NCI-H1930 (cell line): ENCODE data around the gene CLASP1.
"Not testable (repeated sequence)": the region's sequence is repeated elsewhere in the genome, so short reads cannot be mapped to it uniquely, and the experiment has no call there.

Experiments used
- DNase-seq, 2 experiments: peaks; one replicate each; lab custom pipeline; 2025; lab: John Stamatoyannopoulos, UW

CLASP1 gene

DNA sequence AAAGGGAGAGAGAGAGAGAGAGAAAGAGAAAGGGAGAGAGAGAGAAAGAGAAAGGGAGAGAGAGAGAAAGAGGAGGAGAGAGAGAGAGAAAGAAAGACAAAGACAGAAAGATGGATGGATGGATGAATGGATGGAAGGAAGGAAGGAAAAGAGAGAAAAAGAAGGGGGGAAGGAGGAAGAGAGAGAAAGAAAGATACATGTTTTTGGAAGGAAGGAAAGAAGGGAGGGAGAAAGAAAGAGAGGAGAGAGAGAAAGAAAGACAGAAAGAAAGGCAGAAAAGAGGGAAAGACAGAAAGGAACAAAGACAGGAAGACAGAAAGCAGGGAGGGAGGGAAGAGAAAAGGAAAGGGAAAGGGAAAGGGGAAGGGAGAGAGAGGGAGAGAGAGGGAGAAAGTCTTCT lies 67.0 kb downstream of the CLASP1 start:
- no peak for DNase-seq

DNA sequence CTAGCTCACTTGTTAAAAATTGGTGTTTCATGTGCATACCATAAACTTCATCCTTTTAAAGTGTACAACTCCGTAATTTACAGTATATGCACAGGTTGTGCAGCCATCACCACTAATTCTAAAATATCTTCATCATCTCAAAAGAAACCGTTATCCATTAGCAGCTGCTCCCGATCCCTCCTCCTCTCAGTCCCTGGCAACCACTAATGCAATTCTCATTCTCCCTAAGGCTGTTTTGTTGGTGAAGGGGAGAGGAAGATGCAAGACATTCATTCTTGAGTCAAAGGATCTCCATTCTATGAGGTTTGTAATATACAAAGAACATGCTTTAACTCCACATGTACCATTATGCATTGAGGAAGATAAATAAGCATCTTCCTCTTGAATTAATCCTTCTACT lies 70.0 kb downstream of the CLASP1 start:
- DNase-seq, result no peak

DNA sequence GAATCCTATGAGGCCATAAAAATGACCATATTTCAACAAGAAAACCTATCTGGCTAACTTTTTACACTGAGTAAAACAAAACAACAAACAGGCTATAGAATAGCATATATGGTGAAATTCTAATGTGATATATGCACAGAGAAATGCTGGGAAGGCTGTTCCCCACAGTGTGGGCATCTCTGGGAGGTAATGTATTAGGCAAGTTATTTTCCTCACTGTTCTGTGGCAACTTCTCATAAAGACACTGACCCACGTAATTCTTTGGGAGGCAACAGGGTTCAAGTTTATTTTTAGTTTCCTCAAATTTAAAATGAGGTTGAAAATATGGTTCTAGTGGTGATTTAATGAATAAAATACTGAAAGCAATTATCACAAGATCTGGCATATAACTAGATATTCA lies 71.9 kb downstream of the CLASP1 start:
- DNase-seq, result no peak

DNA sequence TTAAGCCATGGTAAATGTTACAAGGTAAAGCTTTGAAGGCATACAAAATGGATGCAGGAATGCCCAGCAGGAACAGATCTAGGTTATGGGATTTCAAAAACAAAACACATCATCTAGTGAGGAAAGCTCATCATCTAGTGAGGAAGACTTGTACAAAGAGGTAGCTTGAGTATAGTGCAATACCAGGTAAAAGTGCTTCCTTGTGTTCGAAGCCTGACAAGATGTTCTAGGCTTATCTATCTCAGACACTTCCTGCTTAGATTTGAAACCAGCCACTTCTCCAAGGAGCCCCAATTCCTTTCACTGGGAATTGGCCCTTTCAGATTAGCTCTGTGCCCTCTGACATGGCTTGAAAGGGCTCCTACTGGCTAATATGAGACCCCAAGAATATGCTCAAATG lies 73.0 kb downstream of the CLASP1 start:
- DNase-seq, result no peak

DNA sequence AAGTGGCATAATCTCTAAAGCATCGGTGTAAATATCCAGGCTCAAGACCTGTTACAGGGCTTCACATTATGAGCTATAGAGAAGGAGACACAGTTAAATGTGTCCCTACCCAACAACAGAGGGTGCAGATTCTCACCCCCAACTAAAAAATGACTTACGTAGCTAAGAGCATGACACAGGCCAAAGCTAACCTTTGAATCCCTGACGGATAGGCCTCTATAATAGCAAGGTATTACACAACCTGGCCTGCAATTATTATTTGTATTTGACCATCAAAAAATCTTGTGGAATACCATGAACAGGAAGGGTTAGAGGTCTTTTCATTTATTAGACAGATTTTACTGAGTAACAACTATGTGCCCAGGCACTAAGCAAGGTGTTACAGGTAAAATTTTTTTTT lies 73.5 kb downstream of the CLASP1 start:
- DNase-seq, result no peak

DNA sequence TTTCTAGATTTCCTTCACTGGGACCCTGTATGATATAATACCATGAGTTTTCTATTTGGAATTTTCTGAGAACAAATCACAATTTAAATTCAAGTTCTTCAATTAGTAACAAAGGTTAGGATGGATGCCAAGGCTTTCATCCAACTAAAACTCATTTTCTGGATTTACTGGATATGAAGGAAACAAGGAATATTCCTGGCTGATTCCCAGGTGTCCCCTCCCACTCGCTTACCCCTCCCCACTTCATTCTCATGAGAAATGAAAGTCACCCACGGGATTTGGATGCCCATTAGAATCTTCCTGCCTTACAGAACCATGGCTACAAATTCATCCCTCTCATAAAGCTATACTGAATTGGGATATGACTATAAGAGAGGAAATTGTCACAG lies 78.6 kb downstream of the CLASP1 start:
- DNase-seq, result no peak

DNA sequence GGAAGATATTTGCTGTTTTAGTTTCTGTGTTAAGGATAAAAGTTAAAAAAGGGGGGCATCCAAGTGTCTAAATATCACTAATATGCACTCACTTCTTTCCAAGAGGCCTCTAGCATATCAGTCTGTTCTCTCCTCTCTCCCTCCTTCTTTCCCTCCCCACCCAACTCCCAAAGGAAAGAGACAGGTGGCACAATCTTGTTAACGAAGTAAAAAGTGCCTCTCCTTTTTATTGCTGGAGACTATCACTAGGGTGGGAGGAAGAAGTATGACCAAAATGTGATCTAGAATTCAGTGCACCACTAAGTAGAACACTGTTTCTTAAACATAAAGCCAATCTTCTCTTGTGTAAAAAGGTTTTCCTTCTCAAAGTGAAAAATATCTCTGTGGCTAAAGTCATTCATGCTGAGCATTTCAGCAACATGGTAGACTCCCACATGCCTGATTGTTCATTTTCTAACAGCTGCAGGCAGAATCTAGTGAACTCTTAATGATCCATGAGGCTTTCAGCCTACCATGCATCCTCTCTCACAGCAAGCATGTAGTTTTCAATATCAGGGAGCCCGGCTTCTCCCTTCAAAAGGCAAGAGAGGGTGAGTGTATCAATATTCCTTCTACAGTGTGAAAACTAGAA lies 79.1 kb downstream of the CLASP1 start:
- no peak for DNase-seq

DNA sequence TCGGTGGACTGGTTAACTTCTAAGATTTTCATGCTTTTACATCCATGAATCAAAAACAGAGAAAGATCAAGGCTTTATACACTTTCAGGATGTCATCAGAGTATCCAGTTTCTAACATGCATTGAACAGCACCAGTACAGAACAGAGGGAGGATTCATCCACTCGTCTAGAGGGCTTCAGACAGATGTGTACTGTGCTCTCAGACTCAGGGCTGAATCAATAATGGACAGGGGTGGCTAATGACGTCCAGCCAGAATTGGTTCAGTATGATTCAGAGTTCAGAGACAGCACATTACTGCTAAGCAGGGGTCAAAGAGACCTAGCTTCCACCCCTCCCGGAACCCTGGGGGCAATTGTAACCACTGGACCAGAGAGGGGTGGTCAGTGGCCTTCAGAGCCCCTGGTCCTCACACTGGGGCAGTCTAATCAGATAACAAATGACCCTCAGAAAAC lies 81.3 kb downstream of the CLASP1 start:
- DNase-seq, result no peak

DNA sequence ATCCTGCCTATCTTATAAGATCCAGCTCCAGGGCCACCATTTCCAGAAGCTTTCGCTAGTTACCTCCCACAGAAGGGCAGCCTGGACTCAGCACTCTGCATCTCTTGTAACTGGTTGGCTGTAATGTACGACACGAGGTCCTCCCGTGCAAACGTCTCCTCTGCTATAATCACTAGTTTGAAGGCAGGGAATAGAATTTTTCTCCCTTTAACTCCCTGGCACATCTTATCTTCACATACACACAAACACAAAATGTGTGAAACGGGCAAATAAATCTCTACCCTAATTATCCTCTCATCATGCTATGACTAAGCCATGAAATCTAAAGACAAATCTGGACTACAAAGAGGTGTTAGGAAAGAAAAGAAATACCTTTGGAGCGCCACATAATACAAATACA lies 81.8 kb downstream of the CLASP1 start:
- no peak for DNase-seq

DNA sequence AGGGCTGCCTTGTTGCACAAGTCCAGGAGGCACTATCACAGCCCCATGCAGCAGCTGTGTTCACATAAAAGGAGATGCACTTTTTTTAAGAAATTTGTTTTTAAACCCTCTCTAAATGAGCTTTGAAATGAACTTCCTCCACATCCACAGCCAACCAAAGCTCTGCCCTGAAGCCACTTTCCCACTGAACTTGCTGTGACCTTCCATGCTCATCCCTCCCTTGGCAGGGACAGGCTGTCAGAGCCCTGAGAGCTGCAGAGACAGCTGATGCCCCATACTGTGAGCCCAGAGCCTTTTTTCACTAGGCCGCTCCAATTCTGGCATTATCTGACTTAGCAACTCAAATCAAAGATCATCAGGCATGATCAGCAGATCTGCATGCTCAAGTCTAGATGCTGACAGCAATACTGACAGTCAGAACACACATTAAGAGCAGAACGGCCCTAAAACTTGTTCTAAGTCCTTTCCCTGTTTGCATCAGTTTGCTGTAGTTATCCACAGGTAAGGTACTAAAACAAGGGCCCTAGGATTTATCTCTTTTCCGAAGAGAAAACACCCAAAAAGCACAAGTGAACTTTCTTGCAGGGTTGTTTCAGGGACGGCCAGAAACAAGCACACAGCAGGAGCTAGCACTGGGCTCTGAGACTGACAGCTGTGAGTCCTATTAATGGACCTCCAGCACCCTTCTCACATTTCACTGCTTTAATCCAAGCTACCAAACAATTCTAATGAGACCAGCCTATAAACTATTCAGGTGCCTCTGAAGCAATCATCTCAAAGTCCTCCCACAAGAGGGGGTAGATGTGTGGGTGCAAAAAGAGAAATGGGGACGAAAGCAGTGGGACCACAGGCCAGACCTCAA lies 83.6 kb downstream of the CLASP1 start:
- DNase-seq, result no peak

DNA sequence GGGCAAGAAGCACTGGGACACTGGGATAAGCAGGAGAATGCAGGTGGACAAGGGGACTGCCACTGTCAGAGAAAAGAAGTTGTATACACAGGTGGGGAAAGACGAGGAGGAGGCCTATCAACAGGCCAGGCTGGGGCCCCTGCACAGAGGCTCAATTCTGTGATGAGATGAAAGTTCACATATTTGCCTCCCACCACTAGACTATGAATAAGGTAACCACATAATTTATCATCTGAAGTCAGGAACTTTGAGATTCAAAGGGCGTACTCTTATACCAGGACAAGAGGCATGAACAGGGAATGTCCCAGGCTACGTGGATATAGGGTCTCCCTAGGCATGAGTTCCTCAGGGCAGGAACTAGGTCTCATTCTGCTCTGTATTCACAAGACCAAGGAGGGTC lies 84.4 kb downstream of the CLASP1 start:
- no peak for DNase-seq

DNA sequence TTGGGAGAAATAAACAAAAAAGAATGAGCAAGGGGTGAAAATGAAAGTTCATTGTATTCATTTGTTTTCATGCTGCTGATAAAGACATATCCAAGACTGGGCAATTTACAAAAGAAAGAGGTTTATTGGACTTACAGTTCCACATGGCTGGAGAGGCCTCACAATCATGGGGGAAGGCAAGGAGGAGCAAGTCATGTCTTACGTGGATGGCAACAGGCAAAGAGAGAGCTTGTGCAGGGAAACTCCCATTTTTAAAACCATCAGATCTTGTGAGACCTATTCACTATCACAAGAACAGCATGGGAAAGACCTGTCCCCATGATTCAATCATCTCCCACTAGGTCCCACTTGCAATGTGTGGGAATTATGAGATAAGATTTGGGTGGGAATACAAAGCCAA lies 85.5 kb downstream of the CLASP1 start:
- DNase-seq, result not testable (repeated sequence)

DNA sequence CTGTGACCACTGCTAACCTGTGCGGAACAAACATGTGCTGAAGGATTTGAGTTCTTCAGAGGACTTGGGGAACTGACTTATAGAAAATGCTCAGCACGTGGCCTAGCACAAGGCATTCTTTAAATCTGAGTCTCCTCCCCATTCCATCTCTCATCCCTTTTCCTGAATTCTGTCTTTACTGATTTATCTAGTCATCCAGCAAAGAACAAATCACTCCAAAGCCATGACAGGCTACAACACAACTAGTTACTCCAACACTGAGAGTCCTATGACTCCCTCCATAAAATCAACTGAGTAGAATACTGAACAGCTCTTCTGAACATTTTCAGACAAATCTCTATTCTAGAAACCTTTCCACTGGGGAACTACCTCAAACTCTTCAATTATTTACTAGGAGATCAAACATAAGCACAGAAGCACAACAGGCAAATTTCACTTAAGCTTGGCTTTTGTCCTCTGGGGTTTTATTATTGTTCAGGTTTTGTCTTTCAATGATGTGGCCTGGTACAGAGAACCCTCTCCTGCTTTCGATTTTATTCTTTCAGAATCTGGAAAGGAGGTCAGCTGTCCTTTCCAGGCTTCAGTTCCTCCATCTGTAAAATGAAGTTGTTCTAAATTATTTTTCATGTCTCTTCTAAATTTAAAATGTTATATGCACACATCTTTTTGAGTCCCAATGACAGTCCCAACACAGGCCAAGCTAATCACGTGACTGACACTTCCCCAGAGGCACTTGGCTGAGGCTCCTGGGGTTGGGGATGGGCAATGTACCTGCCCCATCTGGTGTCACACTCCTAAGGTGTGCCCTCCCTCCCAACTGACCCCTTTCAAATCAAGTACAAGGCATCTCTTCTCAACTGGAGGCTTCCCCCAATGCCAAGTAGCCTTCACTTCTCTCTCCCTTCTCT lies 86.7 kb downstream of the CLASP1 start:
- no peak for DNase-seq

DNA sequence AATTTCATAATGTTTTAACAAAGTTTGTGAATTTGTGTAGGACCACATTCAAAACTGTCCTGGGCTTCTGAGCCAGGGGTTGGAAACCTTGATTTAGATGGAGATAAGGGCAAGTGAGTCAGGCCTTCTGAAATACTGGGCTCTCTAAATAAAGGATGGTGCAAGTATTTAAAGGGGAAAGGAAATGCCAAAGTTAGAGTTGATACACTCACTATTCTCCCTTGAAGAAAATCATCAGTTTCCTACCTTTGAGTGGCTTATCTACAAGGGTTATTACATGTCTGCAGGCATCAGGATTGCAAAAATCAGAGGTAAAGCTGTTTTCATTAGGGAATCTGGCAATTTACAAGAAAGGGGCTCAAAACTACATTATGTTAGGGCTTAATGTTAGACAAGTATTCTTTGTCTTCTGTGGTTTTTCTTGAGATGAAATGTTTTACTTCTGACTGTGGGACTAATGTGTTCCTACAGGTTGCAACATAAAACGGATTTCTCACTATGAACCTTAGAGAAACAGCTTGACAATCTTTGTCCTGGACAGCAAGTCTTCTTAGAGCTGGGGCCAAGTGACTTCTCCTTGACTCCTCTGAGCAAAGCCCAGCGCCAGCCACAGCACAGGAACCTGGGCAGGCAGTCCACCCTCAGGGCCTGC lies 87.5 kb downstream of the CLASP1 start:
- no peak for DNase-seq

DNA sequence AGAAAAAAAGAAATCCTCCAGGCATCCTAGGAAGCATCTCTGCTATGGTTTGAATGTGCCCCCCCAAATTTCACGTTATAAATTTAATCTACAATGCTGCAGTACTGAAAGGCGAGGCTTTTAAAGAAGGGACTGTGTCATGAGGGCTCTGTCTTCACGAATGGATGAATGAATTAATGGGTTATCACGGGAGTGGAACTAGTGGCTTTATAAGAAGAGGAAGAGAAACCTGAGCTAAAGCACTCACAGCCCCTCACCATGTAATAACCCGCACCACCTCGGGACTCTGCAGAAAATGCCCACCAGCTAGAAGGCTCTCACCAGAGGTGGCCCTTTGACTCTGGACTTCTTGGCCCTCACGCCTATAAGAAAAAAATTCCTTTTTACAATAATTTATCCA lies 90.9 kb downstream of the CLASP1 start:
- no peak for DNase-seq

DNA sequence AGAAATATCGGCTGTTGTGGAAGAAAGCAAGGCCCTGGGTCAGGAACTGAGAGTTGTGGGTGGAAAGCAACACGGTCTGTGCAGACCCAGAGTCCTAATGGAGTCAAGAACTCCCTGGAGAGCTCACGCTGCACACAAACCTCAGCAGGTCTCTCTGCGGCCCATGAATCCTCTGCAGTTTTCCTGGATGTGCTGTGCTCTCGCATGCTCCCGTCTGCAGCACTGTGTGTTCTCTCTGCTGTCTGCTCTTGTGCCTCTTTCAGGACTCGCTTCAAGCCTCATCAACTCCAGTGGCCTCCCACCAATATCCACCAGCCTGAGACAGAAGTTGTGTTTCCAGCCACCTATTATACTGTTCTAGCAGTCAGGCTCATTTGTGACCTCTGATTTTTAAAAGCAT lies 94.3 kb downstream of the CLASP1 start:
- DNase-seq, result no peak

DNA sequence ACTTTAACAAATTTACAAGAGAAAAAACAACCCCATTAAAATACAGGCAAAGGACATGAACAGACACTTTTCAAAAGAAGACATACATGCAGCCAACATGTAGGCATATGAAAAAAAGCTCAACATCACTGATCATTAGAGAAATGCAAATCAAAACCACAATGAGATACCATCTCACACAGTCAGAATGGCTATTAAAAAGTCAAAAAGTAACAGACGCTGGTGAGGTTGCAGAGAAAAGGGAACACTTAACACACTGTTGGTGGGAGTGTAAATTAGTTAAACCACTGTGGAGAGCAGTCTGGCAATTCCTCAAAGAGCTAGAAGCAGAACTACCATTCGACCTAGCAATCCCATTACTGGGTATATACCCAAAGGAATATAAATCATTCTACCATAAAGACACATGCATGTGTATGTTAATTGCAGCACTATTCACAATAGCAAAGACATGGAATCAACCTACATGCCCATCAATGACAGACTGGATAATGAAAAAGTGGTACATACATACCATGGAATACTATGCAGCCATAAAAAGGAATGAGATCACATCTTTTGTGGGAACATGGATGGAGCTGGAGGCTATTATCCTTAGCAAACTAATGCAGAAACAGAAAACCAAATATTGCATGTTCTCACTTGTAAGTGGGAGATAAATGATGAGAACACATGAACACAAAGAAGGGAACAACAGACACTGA lies 96.6 kb downstream of the CLASP1 start:
- DNase-seq, result not testable (repeated sequence)

DNA sequence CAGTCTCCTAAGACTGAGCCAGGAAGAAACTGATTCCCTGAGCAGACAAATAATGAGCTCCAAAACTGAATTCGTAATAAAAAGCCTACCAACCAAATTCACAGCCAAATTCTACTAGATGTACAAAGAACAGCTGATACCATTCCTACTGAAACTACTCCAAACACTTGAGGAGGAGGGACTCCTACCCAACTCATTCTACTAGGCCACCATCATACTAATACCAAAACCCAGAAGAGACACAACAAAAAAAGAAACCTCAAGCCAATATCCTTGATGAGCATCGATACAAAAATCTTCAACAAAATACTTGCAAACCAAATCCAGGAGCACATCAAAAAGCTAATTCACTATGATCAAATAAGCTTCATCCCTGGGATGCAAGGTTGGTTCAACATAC lies 98.6 kb downstream of the CLASP1 start:
- no peak for DNase-seq

DNA sequence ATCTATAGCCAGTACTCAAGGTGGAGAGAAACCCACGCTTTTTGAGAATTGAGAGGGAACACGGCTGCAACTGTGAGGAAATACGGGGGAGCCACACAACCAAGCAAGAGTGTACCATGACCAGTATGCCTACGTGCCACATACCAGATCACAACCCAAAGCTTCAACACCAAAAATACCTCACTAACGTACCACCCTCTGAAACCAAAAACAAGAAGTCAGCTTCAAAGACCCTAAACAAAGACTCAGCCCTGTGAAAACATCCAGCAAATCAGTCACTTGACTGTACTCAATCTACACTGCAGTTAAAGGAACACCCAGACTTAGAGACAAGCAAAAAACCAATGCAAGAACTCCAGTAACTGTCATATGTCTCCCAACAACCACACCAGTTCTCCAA lies 101.6 kb downstream of the CLASP1 start:
- DNase-seq, result no peak

DNA sequence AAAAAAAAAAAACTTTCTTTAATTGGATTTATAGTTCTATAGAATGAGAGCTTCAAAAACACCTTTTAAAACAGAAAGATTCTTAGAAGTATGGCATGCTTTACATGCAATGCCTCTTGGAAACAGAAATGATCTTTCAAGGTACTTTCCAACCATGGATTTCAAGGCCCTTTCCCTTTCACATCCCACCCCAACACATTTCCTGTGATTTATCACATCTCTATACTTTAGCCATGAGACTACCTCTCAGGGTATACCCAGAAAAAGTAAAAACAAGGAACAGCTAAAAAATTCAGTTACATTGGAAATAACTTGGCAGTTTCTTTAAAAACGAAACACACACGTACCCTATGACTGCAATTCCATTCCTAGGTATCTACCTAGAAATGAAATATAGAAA lies 103.3 kb downstream of the CLASP1 start:
- no peak for DNase-seq

DNA sequence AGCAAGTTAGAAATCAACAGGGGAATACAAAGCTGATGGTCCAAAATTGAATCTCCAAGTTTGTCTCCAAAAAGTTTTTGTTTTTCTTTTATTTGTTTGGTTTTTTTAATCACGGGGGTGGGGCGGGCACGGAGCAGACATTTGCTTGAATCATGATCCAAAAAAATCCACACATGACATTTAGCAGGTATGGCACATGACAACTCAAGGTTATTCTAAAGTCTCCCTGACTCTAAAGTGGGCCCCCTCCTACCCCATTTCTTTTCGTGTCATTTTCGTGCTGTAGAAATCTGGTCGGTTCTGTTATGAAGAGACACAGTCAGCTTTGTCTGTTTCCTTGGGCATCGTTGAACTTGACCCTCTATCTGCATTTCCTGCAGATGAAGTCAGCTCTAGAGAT lies 104.0 kb downstream of the CLASP1 start:
- no peak for DNase-seq

DNA sequence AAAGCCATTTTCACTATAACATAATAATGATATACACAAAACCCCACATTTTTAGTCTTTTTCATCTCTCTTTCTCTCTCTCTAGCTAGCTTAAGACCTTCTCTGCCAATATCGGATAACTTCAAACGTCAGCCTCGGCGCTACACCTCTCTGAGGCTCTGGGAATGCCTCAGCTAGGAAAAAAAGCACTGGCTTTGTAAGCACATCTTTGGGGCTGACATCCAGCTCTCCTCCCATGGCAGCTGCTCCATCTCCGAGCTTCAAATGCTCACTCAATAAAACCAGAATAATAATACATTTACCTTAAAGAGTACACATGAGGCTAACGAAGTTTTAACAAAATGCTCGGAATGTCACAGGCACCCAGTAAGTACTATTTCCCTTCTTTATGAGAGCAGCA lies 107.8 kb downstream of the CLASP1 start:
- no peak for DNase-seq
